CD4-positive, alpha-beta T cell (primary cell): ENCODE measurements around the gene STRA8. TPM values are rescaled to one million over a fixed set of nuclear protein-coding genes. Genes with fewer than 3 reads are reported as not detected.

Source experiments
- ATAC-seq: fragments of 200-7000 bp; cut with Tn5 transposase; one replicate; pipeline ENCODE4 v1.10.0; 2022; ENCODE audit warnings: mild to moderate bottlenecking; ENCODE audit not compliant: poor library complexity
- CTCF ChIA-PET: fragments of 350-600 bp; sonication (Branson Sonifier 250); formaldehyde crosslinking; loops from one replicate; lab custom pipeline; 2021; ENCODE audit warnings: antibody characterized with exemption, inconsistent platforms; lab: Charles Lee
- POLR2A ChIA-PET: fragments of 350-600 bp; sonication (Branson Sonifier 250); formaldehyde crosslinking; loops from one replicate; lab custom pipeline; 2021; ENCODE audit warnings: antibody characterized with exemption, inconsistent platforms; lab: Charles Lee
- DNase-seq, 14 experiments: peaks; one replicate each; pipeline ENCODE4 v3.0.0-alpha.2; 2013 to 2020; ENCODE audit warnings: mixed read lengths in 2 of 14
- H3K27ac ChIP-seq, 2 donors: one replicate each; pipeline versions ENCODE4 v1.5.1 to v1.7.0; 2013; ENCODE audit warnings: low read length in 2 of 2, low read depth in 1 of 2, mild to moderate bottlenecking in 1 of 2
- H3K27me3 ChIP-seq, 2 experiments: 1 replicate in 1 of 2; 2 replicates in 1 of 2; pipeline versions ENCODE4 v1.6.1 to v1.7.0; 2013; ENCODE audit warnings: low read length in 2 of 2, control low read depth in 1 of 2, mild to moderate bottlenecking in 1 of 2, moderate library complexity in 1 of 2; ENCODE audit not compliant: insufficient read depth in 2 of 2, control insufficient read depth in 1 of 2
- H3K36me3 ChIP-seq: one replicate; pipeline ENCODE4 v1.6.1; 2013; ENCODE audit warnings: low read length, control low read depth; ENCODE audit not compliant: insufficient read depth
- H3K4me1 ChIP-seq: one replicate; pipeline ENCODE4 v1.6.1; 2013; ENCODE audit warnings: low read length, control low read depth; ENCODE audit not compliant: insufficient read depth
- H3K4me3 ChIP-seq: one replicate; pipeline ENCODE4 v1.5.1; 2013; ENCODE audit warnings: mild to moderate bottlenecking, low read length, moderate library complexity
- H3K9me3 ChIP-seq, 2 experiments: 1 replicate in 1 of 2; 2 replicates in 1 of 2; pipeline versions ENCODE4 v1.6.1 to v1.7.0; 2013; ENCODE audit warnings: low read length in 2 of 2, mild to moderate bottlenecking in 2 of 2, control low read depth in 1 of 2, moderate library complexity in 1 of 2; ENCODE audit not compliant: control insufficient read depth in 1 of 2, insufficient read depth in 1 of 2
- H3K27ac Mint-ChIP-seq: one replicate; pipeline ENCODE4 v1.8.0; 2020; ENCODE audit warnings: mixed read lengths
- H3K27me3 Mint-ChIP-seq: one replicate; pipeline ENCODE4 v1.8.0; 2021; ENCODE audit warnings: mixed read lengths
- H3K36me3 Mint-ChIP-seq: one replicate; pipeline ENCODE4 v1.8.0; 2021; ENCODE audit warnings: low read depth, mixed read lengths
- H3K4me1 Mint-ChIP-seq: one replicate; pipeline ENCODE4 v1.8.0; 2021; ENCODE audit warnings: low read depth, mixed read lengths
- H3K4me3 Mint-ChIP-seq: one replicate; pipeline ENCODE4 v1.8.0; 2020; ENCODE audit warnings: mild to moderate bottlenecking, mixed read lengths
- H3K9me3 Mint-ChIP-seq: one replicate; pipeline ENCODE4 v1.8.0; 2020; ENCODE audit warnings: mixed read lengths
- intact Hi-C, 2 experiments: fragments of 100-400 bp; cut with DNase I in 1 of 2; cut with micrococcal nuclease in 1 of 2; formaldehyde crosslinking; loops; one replicate each; pipeline versions ENCODE4 v1.15.1 to v1.9.0; 2023 to 2025; cut with DNase I, micrococcal nuclease
- total RNA-seq, 174 experiments: library from RNA in 2 of 174; stranded (reverse) in 2 of 174; gene quantifications; one replicate each; pipeline ENCODE4 v1.2.3 and lab custom pipeline; 2021 to 2026
- TF ChIP-seq, protein P1 (sequence below): fragments of 200-600 bp; IDR thresholded peaks from one replicate; pipeline ENCODE4 v1.8.0; 2022; ENCODE audit warnings: antibody characterized with exemption, mild to moderate bottlenecking

Gene STRA8
- total RNA-seq, 2 experiments from 2014 or later, result not detected

DNA sequence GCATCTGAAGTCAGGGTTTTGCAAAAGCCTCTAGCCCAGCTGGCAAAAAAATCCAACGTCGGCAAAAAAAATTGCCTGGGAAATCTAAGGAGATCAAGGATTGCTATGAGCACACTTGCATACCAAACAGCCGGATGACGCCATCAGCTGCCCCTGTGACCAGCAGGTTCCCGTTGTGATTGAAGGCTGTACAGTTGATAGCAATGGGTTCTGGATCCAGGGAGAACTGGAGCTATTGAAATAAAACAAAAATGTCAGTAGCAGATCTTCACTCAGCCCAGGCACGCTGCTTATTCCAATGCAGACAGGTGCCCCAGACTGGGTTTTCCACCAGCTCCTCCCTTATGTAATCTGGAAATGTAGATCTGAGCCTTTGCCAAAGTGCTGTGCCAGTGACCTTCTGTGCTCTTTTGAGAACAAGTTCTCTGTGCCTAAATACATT lies 44.4 kb upstream of the STRA8 start:
- TF ChIP-seq, protein P1, sequence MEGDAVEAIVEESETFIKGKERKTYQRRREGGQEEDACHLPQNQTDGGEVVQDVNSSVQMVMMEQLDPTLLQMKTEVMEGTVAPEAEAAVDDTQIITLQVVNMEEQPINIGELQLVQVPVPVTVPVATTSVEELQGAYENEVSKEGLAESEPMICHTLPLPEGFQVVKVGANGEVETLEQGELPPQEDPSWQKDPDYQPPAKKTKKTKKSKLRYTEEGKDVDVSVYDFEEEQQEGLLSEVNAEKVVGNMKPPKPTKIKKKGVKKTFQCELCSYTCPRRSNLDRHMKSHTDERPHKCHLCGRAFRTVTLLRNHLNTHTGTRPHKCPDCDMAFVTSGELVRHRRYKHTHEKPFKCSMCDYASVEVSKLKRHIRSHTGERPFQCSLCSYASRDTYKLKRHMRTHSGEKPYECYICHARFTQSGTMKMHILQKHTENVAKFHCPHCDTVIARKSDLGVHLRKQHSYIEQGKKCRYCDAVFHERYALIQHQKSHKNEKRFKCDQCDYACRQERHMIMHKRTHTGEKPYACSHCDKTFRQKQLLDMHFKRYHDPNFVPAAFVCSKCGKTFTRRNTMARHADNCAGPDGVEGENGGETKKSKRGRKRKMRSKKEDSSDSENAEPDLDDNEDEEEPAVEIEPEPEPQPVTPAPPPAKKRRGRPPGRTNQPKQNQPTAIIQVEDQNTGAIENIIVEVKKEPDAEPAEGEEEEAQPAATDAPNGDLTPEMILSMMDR, result no peak
- no peaks in the 10 kb centered on the region for H3K27me3 Mint-ChIP-seq
- Histone ChIP-seq H3K4me1 (no peaks in the 10 kb centered on the region), H3K36me3 (peaks cover 78% of the 10 kb centered on the region), H3K9me3 (no peaks in the 10 kb centered on the region), H3K27me3 (no peaks in the 10 kb centered on the region), H3K27ac (no peak overlapping the region), H3K4me3 (no peak overlapping the region)
- DNase-seq (no peak), ATAC-seq (no peak)
- intact Hi-C loops, result no loop called here
- peaks cover 4% of the 10 kb centered on the region for H3K4me1 Mint-ChIP-seq
- ChIA-PET CTCF (interaction anchor here (0.8 kb wide), 1 partner anchor 18 kb away, joined by 3 read pairs; the partner anchor contains the start of gene CYREN), POLR2A (no interaction called here)
- H3K36me3 Mint-ChIP-seq, result peaks cover 98% of the 10 kb centered on the region
- H3K4me3 Mint-ChIP-seq, result no peak overlapping the region
- H3K9me3 Mint-ChIP-seq, result peaks cover under 1% of the 10 kb centered on the region
- H3K27ac Mint-ChIP-seq, result no peak overlapping the region

DNA sequence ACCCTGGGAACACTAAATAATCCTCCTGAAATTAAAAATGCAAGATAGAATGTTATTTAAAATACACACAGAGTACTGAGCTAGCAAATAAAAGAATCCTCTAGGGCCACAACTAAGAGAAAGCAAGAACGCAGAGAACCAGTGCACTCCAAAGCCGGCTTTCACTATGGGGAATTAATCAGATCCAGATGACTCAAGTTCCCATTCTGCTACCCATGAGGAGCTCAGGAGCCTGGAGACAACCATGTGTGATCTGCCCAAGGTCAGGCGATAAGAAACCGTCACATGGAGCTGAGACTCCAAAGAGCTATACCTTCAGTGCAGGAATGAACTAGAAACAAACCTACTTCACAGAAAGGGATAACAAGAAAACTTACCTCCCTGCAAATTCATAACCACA lies 43.7 kb upstream of the STRA8 start:
- Mint-ChIP-seq H3K4me3 (no peak overlapping the region), H3K4me1 (peaks cover 4% of the 10 kb centered on the region), H3K36me3 (peaks cover 98% of the 10 kb centered on the region), H3K27me3 (no peaks in the 10 kb centered on the region), H3K9me3 (no peaks in the 10 kb centered on the region), H3K27ac (no peak overlapping the region)
- DNase-seq (no peak), ATAC-seq (no peak)
- H3K27ac ChIP-seq, result no peak overlapping the region
- no peaks in the 10 kb centered on the region for H3K4me1 ChIP-seq
- H3K36me3 ChIP-seq, result peaks cover 81% of the 10 kb centered on the region
- H3K9me3 ChIP-seq, result no peaks in the 10 kb centered on the region
- TF ChIP-seq, protein P1, result no peak
- H3K4me3 ChIP-seq, result no peak overlapping the region
- no peaks in the 10 kb centered on the region for H3K27me3 ChIP-seq
- ChIA-PET POLR2A (interaction anchor here (1.3 kb wide), 1 partner anchor 20 kb away, joined by 3 read pairs; no protein-coding TSS in a partner anchor), CTCF (no interaction called here)
- intact Hi-C loops, result no loop called here

DNA sequence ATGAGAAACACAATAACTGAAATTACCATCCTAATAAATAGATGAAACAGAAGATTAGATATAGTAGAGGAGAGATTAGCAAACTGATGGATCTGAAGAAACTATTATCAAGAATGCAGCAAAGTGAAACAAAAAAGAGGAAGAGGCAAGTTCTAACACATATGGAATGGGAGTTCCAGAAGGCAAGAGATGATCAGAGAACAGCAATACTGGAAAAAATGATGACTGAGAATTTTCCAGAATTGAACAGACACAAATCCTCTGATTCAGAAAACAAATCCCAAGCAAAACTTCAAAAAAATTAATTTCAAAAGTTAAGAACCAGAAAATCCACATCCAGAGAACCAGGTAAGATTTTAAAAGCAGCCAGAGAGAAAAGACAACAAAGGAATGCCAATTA lies 42.9 kb upstream of the STRA8 start:
- CTCF ChIA-PET, result no interaction called here
- Mint-ChIP-seq H3K27me3 (no peaks in the 10 kb centered on the region), H3K27ac (no peak overlapping the region), H3K4me1 (peaks cover 4% of the 10 kb centered on the region), H3K9me3 (no peaks in the 10 kb centered on the region), H3K4me3 (no peak overlapping the region), H3K36me3 (peaks cover 98% of the 10 kb centered on the region)
- H3K9me3 ChIP-seq, result no peaks in the 10 kb centered on the region
- no peak overlapping the region for H3K4me3 ChIP-seq
- DNase-seq, result no peak
- H3K27ac ChIP-seq, result no peak overlapping the region
- H3K36me3 ChIP-seq, result peaks cover 85% of the 10 kb centered on the region
- no peaks in the 10 kb centered on the region for H3K4me1 ChIP-seq
- H3K27me3 ChIP-seq, result no peaks in the 10 kb centered on the region
- intact Hi-C loops, result no loop called here
- no peak for ATAC-seq
- POLR2A ChIA-PET, result interaction anchor here (1.3 kb wide), 1 partner anchor 21 kb away, joined by 3 read pairs; no protein-coding TSS in a partner anchor
- TF ChIP-seq, protein P1, result no peak
